Astrocyte of the cerebellum (primary cell): Measurements from ENCODE around the gene TTF1.
A peak's percentile ranks its signal among the peaks of the same experiment; 100 is the strongest.

ENCODE experiments used
- DNase-seq: peaks from one replicate; pipeline ENCODE4 v3.0.0-alpha.2; 2011; ENCODE audit warnings: low read depth
- H3K4me3 ChIP-seq: 2 replicates; pipeline ENCODE4 v1.5.1; 2011; ENCODE audit warnings: mild to moderate bottlenecking, low read depth, low read length, moderate library complexity
- CTCF ChIP-seq: IDR thresholded peaks from 2 replicates; pipeline ENCODE4 v1.5.1; 2012; ENCODE audit warnings: low read length, low read depth, moderate library complexity, mild to moderate bottlenecking; ENCODE audit errors: missing control alignments
- in situ Hi-C: cut with HindIII; loops from 2 replicates; pipeline ENCODE4 v1.10.0; 2017; ENCODE audit warnings: low sequenced_read_pairs

TTF1 gene

GRCh38 chr9:132409828-132410528 is 3.3 kb upstream of the TTF1 start, which contains the start of gene CFAP77:
CFAP77 (plus strand) TSS chr9:132410211; CDS start chr9:132410272, 61 bp downstream.
- DNase-seq, result no peak
- in situ Hi-C loops, result no loop called here
- no peak for TF ChIP-seq CTCF
- H3K4me3 ChIP-seq, result peak within 1 kb of the TSS; percentile 51

- DNase-seq, result no peak
- TF ChIP-seq CTCF, result no peak
- in situ Hi-C loops, result no loop called here
- H3K4me3 ChIP-seq, result no peak overlapping the region
Observed at GRCh38 chr9:132408521-132408920, 1.9 kb upstream of the TTF1 start.

GRCh38 chr9:132407196-132407595 is 556 bp upstream of the TTF1 start:
- H3K4me3 ChIP-seq, result no peak overlapping the region
- in situ Hi-C loops, result no loop called here
- no peak for DNase-seq
- no peak for TF ChIP-seq CTCF

- no peak for TF ChIP-seq CTCF
- no peak overlapping the region for H3K4me3 ChIP-seq
- in situ Hi-C loops, result no loop called here
- no peak for DNase-seq
Observed at GRCh38 chr9:132404228-132404881, 2.3 kb downstream of the TTF1 start.

- in situ Hi-C loops, result no loop called here
- no peak for DNase-seq
- H3K4me3 ChIP-seq, result no peak overlapping the region
- no peak for TF ChIP-seq CTCF
Observed at GRCh38 chr9:132401824-132402223, 4.8 kb downstream of the TTF1 start.

- DNase-seq, result no peak
- no peak overlapping the region for H3K4me3 ChIP-seq
- in situ Hi-C loops, result no loop called here
- TF ChIP-seq CTCF, result no peak
Observed at GRCh38 chr9:132395560-132395959, 11.1 kb downstream of the TTF1 start.
